Measurements from ENCODE around the gene TP73.

Gene TP73

GRCh38 chr1:3651930-3652547, at the start of gene TP73:
TP73 (plus strand) TSS chr1:3652516; CDS start chr1:3682366, 29,850 bp downstream.
- in situ Hi-C loops (cut with HindIII; ENCODE audit: low sequenced_read_pairs): no loop called here

DNA sequence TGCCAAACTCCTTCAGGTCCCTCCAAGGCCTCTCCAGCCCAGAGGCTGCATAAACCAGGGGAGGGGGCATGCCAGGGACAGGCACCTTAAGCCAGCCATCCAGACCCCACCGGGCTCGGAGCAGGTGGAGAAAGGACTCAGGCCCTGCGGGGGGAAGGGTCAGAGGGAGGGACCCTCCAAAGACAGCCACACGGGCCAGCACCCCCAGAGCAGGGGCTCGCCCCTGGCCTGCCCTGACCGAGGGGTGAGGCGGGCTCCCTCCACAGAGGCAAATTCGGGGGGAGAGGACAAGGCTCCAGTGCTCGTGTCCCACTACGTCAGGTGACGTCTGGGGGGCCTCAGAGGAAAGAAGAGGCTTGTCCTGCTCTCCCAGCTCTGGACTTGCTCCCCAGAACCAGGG, 49.2 kb upstream of the TP73 start:
- in situ Hi-C loops (cut with HindIII; ENCODE audit: low sequenced_read_pairs): no loop called here

- in situ Hi-C loops (cut with HindIII; ENCODE audit: low sequenced_read_pairs): no loop called here
Measured at GRCh38 chr1:3603571-3604467, 48.5 kb upstream of the TP73 start.

DNA sequence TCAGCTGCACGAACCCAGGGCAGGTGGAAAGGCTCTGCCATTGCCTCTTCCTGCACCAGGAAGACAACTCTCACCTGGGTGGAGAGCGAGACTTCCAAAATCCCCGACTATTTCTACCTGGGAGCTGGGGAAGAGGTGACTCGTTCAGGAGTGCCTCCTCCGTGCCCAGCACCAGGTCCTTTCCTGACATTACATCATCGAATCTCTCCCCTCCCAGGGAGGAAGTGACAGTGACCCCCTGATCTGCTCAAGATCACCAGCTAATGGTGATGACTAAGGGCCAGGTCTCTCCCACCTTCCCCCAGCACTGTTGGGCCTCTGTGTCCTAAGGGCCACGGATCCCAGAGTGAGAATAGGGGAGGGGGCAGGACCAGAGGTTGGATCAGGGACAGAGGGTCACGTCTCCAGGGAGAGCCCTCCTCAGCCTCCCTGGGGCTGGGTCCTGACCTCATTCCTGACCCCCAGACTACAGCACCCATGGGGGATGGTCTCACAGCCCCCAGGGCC, 47.8 kb upstream of the TP73 start:
- in situ Hi-C loops (cut with HindIII; ENCODE audit: low sequenced_read_pairs): no loop called here

DNA sequence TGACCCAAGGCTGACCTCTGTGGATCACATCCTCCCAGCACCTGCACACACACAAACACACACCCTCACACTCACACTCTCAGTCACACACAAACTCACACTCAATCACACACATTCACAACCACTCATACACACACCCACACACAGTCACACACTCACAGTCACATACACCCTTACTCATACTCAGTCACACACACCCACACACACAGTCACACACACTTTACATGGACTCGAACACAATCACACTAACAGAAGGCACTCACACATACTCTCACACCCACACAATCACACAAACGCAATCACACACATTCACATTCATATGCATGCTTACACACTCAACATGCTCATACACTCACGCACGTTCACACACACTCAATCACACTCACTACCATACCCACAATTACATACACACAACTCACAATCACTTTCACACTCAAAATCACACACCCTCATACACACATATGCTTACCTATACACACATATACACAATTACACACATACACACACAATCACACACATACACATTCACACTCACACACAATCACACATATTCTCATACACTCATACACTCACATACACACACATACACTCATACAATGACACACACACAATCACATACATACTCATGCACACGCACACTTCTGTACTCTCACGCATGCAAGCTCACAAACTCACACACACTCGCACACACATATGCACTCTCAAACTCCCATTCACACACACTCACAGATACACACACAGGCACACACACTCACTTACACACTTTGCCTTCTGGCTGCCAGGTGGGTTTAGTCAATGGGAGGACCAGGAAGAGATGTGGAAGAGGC, 47.1 kb upstream of the TP73 start:
- in situ Hi-C loops (cut with HindIII; ENCODE audit: low sequenced_read_pairs): no loop called here

DNA sequence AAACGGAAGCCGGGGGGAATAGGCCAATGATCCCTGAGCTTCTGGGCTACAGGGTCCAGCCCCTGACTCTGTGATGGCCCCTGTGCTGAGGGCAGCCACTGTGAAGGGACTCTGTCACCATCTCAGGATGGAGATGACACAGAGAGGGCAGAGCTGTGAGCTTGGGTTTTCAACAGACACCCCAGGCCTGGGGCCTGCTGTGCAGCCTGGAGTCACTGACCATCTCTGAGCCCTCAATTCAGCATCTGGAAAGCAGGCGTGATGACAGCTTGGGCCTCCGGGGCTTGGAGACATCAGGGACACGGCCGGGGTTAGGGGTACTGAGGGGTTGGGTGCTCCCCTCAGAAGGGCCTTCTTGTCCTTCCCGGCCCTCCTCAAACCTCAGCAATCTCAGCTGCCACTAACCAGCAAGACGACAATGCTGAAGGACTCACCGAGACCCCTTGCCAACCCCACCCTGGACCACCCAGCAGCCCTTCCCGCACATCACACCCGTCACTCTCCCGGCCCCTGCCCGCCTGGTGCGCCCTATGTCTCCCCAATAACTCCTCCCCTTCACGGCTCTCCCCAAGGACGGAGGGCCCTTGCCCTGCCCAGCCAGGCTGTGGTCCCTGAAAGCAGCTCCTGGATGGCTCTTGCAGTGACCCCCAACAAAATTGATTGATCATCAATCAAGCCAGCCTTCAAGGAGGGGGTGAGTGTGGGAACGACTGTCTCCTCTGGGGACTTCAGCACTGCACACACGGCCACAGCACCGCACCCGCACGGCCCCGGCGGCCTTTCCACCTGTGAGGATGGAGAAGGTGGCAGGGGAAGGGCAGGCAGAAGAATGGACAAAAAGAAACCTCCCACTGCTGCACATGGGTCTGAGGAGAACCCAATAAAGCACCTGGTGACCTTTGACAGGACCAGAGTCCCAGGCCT, 45.3 kb upstream of the TP73 start:
- in situ Hi-C loops (cut with HindIII; ENCODE audit: low sequenced_read_pairs): no loop called here

DNA sequence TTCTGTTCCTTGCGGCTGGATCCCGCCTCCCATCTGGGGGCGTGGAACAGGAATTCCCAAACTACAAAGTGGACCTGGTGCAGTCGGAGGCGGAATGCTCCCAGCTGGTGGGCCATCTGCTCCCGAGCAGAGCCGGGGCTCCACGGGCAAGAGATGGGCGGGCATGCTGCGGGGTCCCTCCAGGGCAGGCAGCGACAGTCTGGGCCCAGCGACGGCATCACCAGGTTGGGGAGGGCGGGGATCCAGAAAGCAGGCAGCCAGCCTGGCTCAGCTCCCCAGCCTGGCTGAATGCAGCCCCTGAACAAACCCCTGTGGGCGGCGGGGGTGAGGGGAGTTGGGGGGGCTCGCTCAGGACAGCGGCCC, 44.6 kb upstream of the TP73 start:
- in situ Hi-C loops (cut with HindIII; ENCODE audit: low sequenced_read_pairs): no loop called here

DNA sequence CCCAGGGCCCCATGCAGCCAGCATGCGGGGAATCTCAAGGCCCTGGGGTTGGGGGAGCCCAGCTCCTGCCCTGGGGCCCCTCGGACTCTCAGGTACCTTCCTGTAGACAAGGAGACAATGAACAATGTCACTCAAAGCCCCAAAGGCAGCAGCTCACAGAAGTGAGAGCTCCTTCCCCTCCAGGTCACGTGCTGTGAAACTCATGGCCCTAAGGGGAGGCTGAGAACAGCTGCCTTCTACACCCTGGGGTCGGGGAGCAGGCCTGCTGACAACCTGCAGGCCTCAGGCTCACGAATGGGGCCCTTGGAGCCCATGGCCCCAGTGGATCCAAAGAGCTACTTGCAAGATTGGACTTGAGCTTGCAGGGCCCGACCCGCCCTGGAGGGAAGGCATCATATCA, 44.2 kb upstream of the TP73 start:
- in situ Hi-C loops (cut with HindIII; ENCODE audit: low sequenced_read_pairs): no loop called here

DNA sequence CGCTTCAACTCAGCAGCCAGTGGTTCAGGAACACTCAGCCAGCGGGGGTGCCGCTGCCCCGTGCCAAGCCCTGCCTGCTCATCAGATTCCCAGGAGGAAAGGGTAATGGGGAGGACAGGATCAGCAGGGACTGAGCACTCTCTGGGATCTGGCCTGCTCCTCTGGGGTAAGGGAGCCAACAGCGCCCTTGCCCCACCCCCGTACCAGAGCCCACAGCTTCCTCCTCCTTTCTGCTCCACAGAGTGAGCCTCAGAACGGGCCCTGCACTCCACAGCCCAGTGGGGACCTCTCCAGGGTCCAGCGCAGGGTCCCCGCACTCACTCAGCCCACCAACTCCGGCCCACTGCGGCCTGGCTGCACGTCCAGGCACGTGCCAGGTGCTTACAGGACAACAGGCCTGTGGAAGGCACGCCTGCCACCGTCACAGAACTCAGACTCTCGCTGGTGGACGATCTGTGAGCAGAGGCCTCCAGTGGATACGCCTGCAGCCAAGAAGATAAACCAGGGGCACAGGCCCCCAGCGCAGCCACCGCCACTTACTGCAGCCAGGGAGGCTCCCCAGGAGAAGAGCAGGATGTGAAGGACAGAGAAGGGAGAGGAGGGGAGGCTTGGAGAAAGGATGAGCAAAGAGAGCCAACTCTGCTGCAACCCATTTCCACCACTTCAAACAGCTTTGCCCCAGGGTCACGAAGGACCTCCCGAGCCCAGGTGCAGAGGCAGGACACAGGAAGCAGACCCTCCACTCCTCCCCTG, 43.1 kb upstream of the TP73 start:
- in situ Hi-C loops (cut with HindIII; ENCODE audit: low sequenced_read_pairs): no loop called here

DNA sequence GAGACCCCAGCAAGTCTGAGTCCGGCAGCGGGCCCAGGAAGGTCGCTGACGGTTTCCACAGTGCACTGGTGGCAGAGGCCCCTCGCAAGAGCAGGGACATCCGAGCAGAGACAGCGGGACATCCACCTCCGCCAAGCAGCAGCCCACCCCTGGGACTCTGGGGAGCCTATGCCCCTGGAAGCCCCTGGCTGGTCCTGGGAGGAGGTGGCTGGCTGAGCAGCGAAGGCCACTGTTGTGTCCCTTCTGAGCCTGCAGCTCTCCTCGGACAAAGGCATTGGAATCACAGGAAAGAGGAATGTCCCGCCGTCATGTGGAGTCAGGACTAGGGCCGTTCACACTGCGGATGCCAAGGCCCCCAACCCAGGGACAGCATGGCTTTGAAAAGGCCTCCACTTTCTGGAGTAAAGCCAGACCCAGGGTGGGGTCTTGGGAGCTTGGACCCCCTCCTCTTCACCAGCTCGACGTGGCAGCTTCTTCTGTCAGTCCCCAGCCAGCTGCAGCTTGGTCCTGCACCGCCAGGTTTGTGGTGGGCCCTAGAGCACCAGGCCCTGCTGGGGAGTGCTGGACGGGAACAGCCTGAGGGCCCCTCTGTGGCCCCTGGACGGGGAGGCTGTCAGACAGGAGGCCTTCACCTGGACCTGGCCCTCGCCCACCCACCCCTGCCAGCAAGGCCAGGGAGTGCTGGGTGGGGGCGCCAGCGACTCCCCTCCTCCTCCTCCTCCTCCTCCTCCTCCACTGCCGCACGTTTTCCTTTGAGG, 42.4 kb upstream of the TP73 start:
- in situ Hi-C loops (cut with HindIII; ENCODE audit: low sequenced_read_pairs): no loop called here

- in situ Hi-C loops (cut with HindIII; ENCODE audit: low sequenced_read_pairs): no loop called here
Measured at GRCh38 chr1:3610527-3611169, 41.7 kb upstream of the TP73 start.

GRCh38 chr1:3611170-3612019, 40.9 kb upstream of the TP73 start, which contains the start of gene MEGF6:
MEGF6 (minus strand) TSS chr1:3611508; CDS start chr1:3611268, 240 bp downstream.
- in situ Hi-C loops (cut with HindIII; ENCODE audit: low sequenced_read_pairs): no loop called here

DNA sequence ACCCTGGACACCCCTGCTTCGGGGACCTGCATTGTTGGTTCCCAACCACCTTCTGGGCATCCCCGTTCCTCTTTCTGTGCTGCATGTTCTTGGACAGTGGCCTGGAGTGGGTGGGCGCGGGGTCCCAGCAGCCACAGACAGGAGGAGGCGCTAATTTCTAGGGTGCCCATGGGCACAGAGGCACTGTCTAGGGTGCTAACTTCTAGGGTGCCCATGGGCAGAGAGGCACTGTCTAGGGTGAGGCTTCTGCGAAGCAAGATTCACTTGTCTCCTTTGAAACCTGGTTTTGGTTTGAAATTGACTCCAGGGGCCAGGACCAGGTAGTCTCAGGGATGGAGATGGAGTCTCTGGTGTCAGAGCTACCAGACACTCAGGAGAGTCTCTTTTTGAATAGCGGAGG, 40.2 kb upstream of the TP73 start:
- in situ Hi-C loops (cut with HindIII; ENCODE audit: low sequenced_read_pairs): no loop called here

DNA sequence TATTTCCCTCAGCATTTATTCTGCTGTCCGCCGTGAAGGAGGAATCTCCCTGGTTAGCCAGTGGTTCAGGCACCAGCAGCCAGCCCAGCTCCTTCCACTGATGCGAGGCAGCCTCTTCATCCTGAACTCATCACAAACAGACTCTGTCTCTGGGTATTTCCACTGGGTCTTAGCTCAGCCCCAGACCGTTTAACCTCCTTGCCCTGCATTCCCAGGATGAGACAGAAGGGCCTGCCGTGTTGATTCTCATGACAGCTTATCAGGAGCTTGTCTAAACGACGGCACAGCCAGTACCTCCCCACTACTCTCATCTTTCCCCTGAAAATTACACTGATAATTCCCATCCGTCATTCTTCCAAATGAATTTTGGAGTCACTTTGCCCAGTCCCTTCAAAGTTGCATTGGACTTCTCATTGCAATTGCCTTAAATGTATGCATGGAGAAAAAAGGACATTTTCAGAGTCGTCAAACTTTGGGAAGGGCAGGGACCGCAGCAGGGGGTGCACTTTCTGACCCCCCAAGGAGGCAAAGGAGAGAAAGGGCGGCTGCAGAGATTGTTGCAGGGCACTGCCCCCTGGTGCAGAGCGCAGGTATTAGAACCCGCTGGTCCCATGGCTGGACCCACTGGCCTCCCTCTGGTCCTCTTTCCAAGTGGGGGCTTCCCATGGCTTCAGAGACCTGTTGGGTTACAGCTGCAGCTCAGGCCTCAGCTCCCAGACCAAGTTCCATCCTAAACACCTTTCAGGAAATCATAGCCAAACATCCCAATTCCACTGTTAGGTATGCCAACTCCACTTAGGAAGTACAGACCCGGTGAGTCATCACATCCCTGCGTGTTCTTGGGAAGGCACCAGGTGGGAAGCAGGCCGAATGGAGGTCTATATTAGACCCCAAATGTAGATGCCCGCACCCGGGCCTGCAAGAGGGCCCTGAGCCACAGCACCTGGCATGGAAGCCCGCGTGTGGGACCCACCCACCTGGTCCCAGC, 37.3 kb upstream of the TP73 start:
- in situ Hi-C loops (cut with HindIII; ENCODE audit: low sequenced_read_pairs): no loop called here

DNA sequence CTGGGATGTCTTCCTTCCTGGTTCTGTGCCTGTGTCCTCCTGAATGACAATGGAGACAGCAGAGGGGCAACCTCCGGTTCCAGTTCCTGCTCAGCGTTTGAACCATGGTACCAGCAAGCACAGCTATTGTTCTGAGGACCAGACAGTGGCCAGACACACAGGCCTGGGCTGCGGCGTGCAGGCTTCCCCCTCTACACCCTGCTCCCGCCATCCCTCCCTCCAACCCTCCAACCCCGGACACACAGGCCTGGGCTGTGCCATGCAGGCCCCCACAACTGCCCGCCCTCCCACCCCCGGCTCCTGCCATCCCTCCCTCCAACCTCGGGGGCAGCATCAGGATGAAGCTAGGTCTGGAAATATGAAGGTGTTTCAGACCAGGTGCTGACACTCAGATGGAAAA, 35.5 kb upstream of the TP73 start:
- in situ Hi-C loops (cut with HindIII; ENCODE audit: low sequenced_read_pairs): no loop called here

- in situ Hi-C loops (cut with HindIII; ENCODE audit: low sequenced_read_pairs): no loop called here
Measured at GRCh38 chr1:3617806-3618345, 34.4 kb upstream of the TP73 start.
